Endothelial cell of umbilical vein (primary cell): Measurements from ENCODE around the gene MAML3. TPM values are rescaled to one million over a fixed set of nuclear protein-coding genes. Genes with fewer than 3 reads are reported as not detected.

Experiments used
- BruUV-seq: library from RNA; stranded (reverse); fragments of 400-500 nt; replicated peaks from 2 replicates; lab custom pipeline; 2021; lab: Mats Ljungman, UMichigan
- CTCF ChIA-PET: fragments of 300-600, 350-600 bp; sonication (Branson Sonifier 250); formaldehyde crosslinking; loops from one replicate; lab custom pipeline; 2021; ENCODE audit warnings: antibody characterized with exemption, inconsistent platforms; lab: Charles Lee
- POLR2A ChIA-PET: fragments of 300-600, 350-600 bp; sonication (Branson Sonifier 250); formaldehyde crosslinking; loops from one replicate; lab custom pipeline; 2021; ENCODE audit warnings: antibody characterized with exemption, inconsistent platforms; lab: Charles Lee
- DNase-seq: peaks from one replicate; pipeline ENCODE4 v3.0.0-alpha.2; 2011; ENCODE audit warnings: low read depth, low spot score
- FAIRE-seq: peaks from 2 replicates; lab custom pipeline; 2011; peaks lifted over from hg19 to GRCh38; lab: Jason Lieb, UNC
- H2AFZ ChIP-seq: 2 replicates; pipeline ENCODE4 v1.6.0; 2012; ENCODE audit warnings: low read depth, low read length, control low read depth, inconsistent platforms
- H3K27ac ChIP-seq: 2 replicates; pipeline ENCODE4 v1.5.1; 2011; ENCODE audit warnings: low read depth, mild to moderate bottlenecking, control low read depth, low read length, moderate library complexity; ENCODE audit not compliant: insufficient read depth
- H3K27me3 ChIP-seq, 2 experiments: 2 replicates each; pipeline versions ENCODE4 v1.6.0 to v1.6.1; 2011; ENCODE audit warnings: low read length in 2 of 2, mixed read lengths in 1 of 2; ENCODE audit not compliant: control insufficient read depth in 2 of 2, insufficient read depth in 2 of 2
- H3K36me3 ChIP-seq, 2 experiments: 2 replicates in 1 of 2; 3 replicates in 1 of 2; pipeline ENCODE4 v1.5.1; 2011; ENCODE audit warnings: low read length in 2 of 2, mild to moderate bottlenecking in 1 of 2, moderate library complexity in 1 of 2; ENCODE audit not compliant: control insufficient read depth in 2 of 2, insufficient read depth in 2 of 2; ENCODE audit errors: extremely low read depth in 1 of 2
- H3K4me1 ChIP-seq: 3 replicates; pipeline ENCODE4 v1.5.1; 2011; ENCODE audit warnings: mild to moderate bottlenecking, low read length; ENCODE audit not compliant: control insufficient read depth, insufficient read depth; ENCODE audit errors: extremely low read depth
- H3K4me2 ChIP-seq: 2 replicates; pipeline ENCODE4 v1.6.1; 2011; ENCODE audit warnings: low read length, control low read depth, mixed read lengths; ENCODE audit not compliant: insufficient read depth
- H3K4me3 ChIP-seq, 3 experiments: fragments of 200-600 bp in 1 of 3; sonication (generic), shearing (Covaris generic) in 1 of 3; replicated peaks in 1 of 3; 2 replicates each; pipeline ENCODE4 v1.5.1; 2011 to 2016; ENCODE audit warnings: control low read depth in 3 of 3, low read length in 3 of 3, mild to moderate bottlenecking in 2 of 3, inconsistent platforms in 1 of 3, low read depth in 1 of 3, moderate library complexity in 1 of 3; ENCODE audit not compliant: insufficient read depth in 1 of 3
- H3K79me2 ChIP-seq: 2 replicates; pipeline ENCODE4 v1.6.0; 2012; ENCODE audit warnings: low read length, inconsistent platforms; ENCODE audit not compliant: control insufficient read depth, insufficient read depth
- H3K9ac ChIP-seq: replicated peaks from 2 replicates; pipeline ENCODE3; 2011; ENCODE audit warnings: low read length, control low read depth; ENCODE audit not compliant: insufficient read depth; ENCODE audit errors: extremely low read depth
- H3K9me1 ChIP-seq: replicated peaks from 3 replicates; pipeline ENCODE4 v1.6.0; 2011; ENCODE audit warnings: mild to moderate bottlenecking, low read length; ENCODE audit not compliant: control insufficient read depth, insufficient read depth; ENCODE audit errors: extremely low read depth
- H3K9me3 ChIP-seq: replicated peaks from 2 replicates; pipeline ENCODE4 v1.5.1; 2012; ENCODE audit warnings: low read length, inconsistent platforms; ENCODE audit not compliant: control insufficient read depth, insufficient read depth
- H4K20me1 ChIP-seq: replicated peaks from 2 replicates; pipeline ENCODE3; 2011; ENCODE audit warnings: mild to moderate bottlenecking, low read length; ENCODE audit not compliant: control insufficient read depth, insufficient read depth; ENCODE audit errors: extremely low read depth
- EZH2 ChIP-seq: IDR thresholded peaks from 2 replicates; pipeline ENCODE4 v1.6.1; 2012; ENCODE audit warnings: borderline replicate concordance, low read depth, mild to moderate bottlenecking, moderate library complexity, low read length, inconsistent platforms; ENCODE audit not compliant: severe bottlenecking
- FOS ChIP-seq: IDR thresholded peaks from 2 replicates; pipeline ENCODE4 v1.6.1; 2011; ENCODE audit warnings: mild to moderate bottlenecking, low read length, moderate library complexity, borderline replicate concordance; ENCODE audit not compliant: insufficient read depth
- GATA2 ChIP-seq: IDR thresholded peaks from 2 replicates; pipeline ENCODE4 v1.7.0; 2011; ENCODE audit warnings: low read depth, mild to moderate bottlenecking, moderate library complexity, mixed read lengths, low read length; ENCODE audit not compliant: insufficient read length, insufficient read depth
- JUN ChIP-seq: IDR thresholded peaks from 2 replicates; pipeline ENCODE4 v1.6.1; 2011; ENCODE audit warnings: borderline replicate concordance, low read depth; ENCODE audit not compliant: insufficient read length, insufficient read depth
- MYC ChIP-seq: IDR thresholded peaks from one replicate; pipeline ENCODE4 v1.6.1; 2011; ENCODE audit warnings: mild to moderate bottlenecking, low read depth, low read length
- POLR2A ChIP-seq: IDR thresholded peaks from 2 replicates; pipeline ENCODE4 v1.6.1; 2012; ENCODE audit warnings: low read depth, mild to moderate bottlenecking, control low read depth, low read length
- POLR2AphosphoS5 ChIP-seq: IDR thresholded peaks from 2 replicates; pipeline ENCODE4 v1.6.1; 2012; ENCODE audit warnings: low read depth, mild to moderate bottlenecking, control low read depth, low read length, moderate library complexity; ENCODE audit not compliant: insufficient read depth
- dilution Hi-C: fragments of 300-500 bp; cut with MboI; formaldehyde crosslinking; loops from one replicate; pipeline ENCODE4 v1.15.0; 2019; ENCODE audit warnings: low sequenced_read_pairs; ENCODE audit not compliant: extremely low pct_ligation_motif_present
- intact Hi-C: fragments of 100-400 bp; cut with micrococcal nuclease; formaldehyde crosslinking; loops from one replicate; pipeline ENCODE4 v1.10.0; 2022
- polyA plus RNA-seq, 4 experiments: library from polyadenylated mRNA; depleted of rRNA in 3 of 4; stranded (reverse) in 3 of 4; unstranded in 1 of 4; fragments of >200 nt; gene quantifications; 2 replicates each; pipeline versions ENCODE4 v1.2.1 to v1.2.3, GENCODE V29; 2011 to 2012; ENCODE audit warnings: missing spikeins in 1 of 4
- total RNA-seq: library from RNA; stranded (reverse); gene quantifications from 2 replicates; pipeline ENCODE4 v1.2.3, GENCODE V29; 2021
- TF ChIP-seq, protein P1 (sequence below): IDR thresholded peaks from 2 replicates; pipeline ENCODE4 v1.6.1; 2011; ENCODE audit not compliant: insufficient read depth, insufficient read length
- TF ChIP-seq, protein P2 (sequence below), 2 donors: IDR thresholded peaks; 1 replicate in 1 of 2; 2 replicates in 1 of 2; pipeline ENCODE4 v1.5.1; 2011; ENCODE audit warnings: low read length in 2 of 2, mild to moderate bottlenecking in 2 of 2, moderate library complexity in 2 of 2, control low read depth in 1 of 2, inconsistent platforms in 1 of 2, low read depth in 1 of 2; ENCODE audit not compliant: insufficient read depth in 1 of 2; ENCODE audit errors: extremely low read depth in 1 of 2

The MAML3 gene
- total and polyA plus RNA-seq, 2 donors (not counting 3 experiments of a cell fraction or from before 2014, with no cell fraction given) = 14.0 to 20.3 TPM

- H3K9me1 ChIP-seq = no peaks in the 10 kb centered on the region
- H3K27ac ChIP-seq = no peak overlapping the region
- DNase-seq (no peak), FAIRE-seq (no peak)
- no peaks in the 10 kb centered on the region for H3K79me2 ChIP-seq
- H2AFZ ChIP-seq = no peak overlapping the region
- H3K9me3 ChIP-seq = no peaks in the 10 kb centered on the region
- ChIA-PET CTCF (interaction anchor here (0.9 to 2.3 kb wide), 9 partner anchors 11 to 470 kb away, joined by 3 to 18 read pairs (median 6); no protein-coding TSS in a partner anchor), POLR2A (no interaction called here)
- no peak overlapping the region for H3K4me2 ChIP-seq
- TF ChIP-seq POLR2A = no peak
- no peak for TF ChIP-seq GATA2
- TF ChIP-seq POLR2AphosphoS5 = no peak
- TF ChIP-seq JUN = no peak
- no peak for TF ChIP-seq EZH2
- no peak for TF ChIP-seq FOS
- TF ChIP-seq, protein P1, sequence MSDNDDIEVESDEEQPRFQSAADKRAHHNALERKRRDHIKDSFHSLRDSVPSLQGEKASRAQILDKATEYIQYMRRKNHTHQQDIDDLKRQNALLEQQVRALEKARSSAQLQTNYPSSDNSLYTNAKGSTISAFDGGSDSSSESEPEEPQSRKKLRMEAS = no peak
- no peak for TF ChIP-seq MYC
- TF ChIP-seq, protein P2, sequence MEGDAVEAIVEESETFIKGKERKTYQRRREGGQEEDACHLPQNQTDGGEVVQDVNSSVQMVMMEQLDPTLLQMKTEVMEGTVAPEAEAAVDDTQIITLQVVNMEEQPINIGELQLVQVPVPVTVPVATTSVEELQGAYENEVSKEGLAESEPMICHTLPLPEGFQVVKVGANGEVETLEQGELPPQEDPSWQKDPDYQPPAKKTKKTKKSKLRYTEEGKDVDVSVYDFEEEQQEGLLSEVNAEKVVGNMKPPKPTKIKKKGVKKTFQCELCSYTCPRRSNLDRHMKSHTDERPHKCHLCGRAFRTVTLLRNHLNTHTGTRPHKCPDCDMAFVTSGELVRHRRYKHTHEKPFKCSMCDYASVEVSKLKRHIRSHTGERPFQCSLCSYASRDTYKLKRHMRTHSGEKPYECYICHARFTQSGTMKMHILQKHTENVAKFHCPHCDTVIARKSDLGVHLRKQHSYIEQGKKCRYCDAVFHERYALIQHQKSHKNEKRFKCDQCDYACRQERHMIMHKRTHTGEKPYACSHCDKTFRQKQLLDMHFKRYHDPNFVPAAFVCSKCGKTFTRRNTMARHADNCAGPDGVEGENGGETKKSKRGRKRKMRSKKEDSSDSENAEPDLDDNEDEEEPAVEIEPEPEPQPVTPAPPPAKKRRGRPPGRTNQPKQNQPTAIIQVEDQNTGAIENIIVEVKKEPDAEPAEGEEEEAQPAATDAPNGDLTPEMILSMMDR (IDR thresholded peaks at IDR 0.05; ENCODE audit: extremely low read depth in 1 of 2, insufficient read depth in 1 of 2, low read depth in 1 of 2, low read length in 2 of 2) = no peak
- H3K9ac ChIP-seq = no peak overlapping the region
- H4K20me1 ChIP-seq = no peaks in the 10 kb centered on the region
- H3K4me3 ChIP-seq = no peak overlapping the region
- H3K4me1 ChIP-seq = peaks cover 24% of the 10 kb centered on the region
- no TSS peak for BruUV-seq
- no peaks in the 10 kb centered on the region for H3K36me3 ChIP-seq
- intact Hi-C loops = loop anchor here (1.0 to 5.0 kb wide), 4 partner anchors 123 to 363 kb away; partner anchors contain the start of gene MAML3
- dilution Hi-C loops = no loop called here
- H3K27me3 ChIP-seq = no peaks in the 10 kb centered on the region
Measured at GRCh38 chr4:139889901-139890300, 264.1 kb downstream of the MAML3 start.
